Type B pancreatic cell (in vitro differentiated cells): ENCODE results near the gene FSCN2. TPM values are rescaled to one million over a fixed set of nuclear protein-coding genes. Genes with fewer than 3 reads are reported as not detected.
A peak's percentile ranks its signal among the peaks of the same experiment; 100 is the strongest.

Experiments used
- DNase-seq: peaks from one replicate; pipeline ENCODE4 v3.0.0; 2021; ENCODE audit warnings: mixed read lengths; ENCODE audit not compliant: unreplicated experiment; ENCODE audit errors: extremely low spot score
- H3K27ac Mint-ChIP-seq: 2 replicates; pipeline ENCODE4 v1.8.0; 2021; ENCODE audit warnings: mild to moderate bottlenecking, mixed read lengths
- H3K27me3 Mint-ChIP-seq: 2 replicates; pipeline ENCODE4 v1.8.0; 2021; ENCODE audit warnings: mixed read lengths
- H3K36me3 Mint-ChIP-seq: 2 replicates; pipeline ENCODE4 v1.8.0; 2021; ENCODE audit warnings: mixed read lengths
- H3K4me1 Mint-ChIP-seq: one replicate; pipeline ENCODE4 v1.8.0; 2021; ENCODE audit warnings: mixed read lengths; ENCODE audit not compliant: unreplicated experiment
- H3K4me3 Mint-ChIP-seq: 2 replicates; pipeline ENCODE4 v1.8.0; 2021; ENCODE audit warnings: mild to moderate bottlenecking, mixed read lengths
- H3K9me3 Mint-ChIP-seq: 2 replicates; pipeline ENCODE4 v1.8.0; 2021; ENCODE audit warnings: mixed read lengths
- total RNA-seq: library from RNA; stranded (reverse); gene quantifications from 2 replicates; pipeline ENCODE4 v1.2.1, GENCODE V29; 2021; ENCODE audit warnings: low replicate concordance
- TF ChIP-seq, protein P1 (sequence below): fragments of 200-600 bp; sonication (generic); conservative IDR thresholded peaks from 2 replicates; pipeline ENCODE4 v1.5.0; 2021; ENCODE audit warnings: antibody characterized with exemption, mild to moderate bottlenecking

The FSCN2 gene
- total RNA-seq, 1 donor from 2014 or later, result 3.8 TPM

DNA sequence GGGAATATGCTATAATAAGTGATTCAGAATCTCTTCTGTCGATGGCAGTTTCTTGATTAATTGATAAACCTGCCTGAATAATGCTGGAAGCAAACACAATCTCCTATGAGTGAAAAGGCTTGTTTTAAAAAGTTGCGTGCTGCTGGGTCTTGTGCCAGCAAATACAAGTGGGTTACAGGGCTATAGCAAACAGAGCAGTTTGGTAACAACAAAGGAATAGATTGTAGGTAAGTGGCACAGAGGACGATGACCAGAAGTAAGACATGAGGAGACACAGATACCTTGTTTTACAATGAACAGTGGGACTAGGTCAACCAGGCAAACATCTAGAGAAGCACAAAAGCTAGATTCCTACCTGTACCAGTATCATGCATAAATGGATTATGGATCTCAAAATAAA lies 47.7 kb downstream of the FSCN2 start:
- H3K9me3 Mint-ChIP-seq, result no peaks in the 10 kb centered on the region
- H3K27me3 Mint-ChIP-seq, result no peaks in the 10 kb centered on the region
- TF ChIP-seq, protein P1, sequence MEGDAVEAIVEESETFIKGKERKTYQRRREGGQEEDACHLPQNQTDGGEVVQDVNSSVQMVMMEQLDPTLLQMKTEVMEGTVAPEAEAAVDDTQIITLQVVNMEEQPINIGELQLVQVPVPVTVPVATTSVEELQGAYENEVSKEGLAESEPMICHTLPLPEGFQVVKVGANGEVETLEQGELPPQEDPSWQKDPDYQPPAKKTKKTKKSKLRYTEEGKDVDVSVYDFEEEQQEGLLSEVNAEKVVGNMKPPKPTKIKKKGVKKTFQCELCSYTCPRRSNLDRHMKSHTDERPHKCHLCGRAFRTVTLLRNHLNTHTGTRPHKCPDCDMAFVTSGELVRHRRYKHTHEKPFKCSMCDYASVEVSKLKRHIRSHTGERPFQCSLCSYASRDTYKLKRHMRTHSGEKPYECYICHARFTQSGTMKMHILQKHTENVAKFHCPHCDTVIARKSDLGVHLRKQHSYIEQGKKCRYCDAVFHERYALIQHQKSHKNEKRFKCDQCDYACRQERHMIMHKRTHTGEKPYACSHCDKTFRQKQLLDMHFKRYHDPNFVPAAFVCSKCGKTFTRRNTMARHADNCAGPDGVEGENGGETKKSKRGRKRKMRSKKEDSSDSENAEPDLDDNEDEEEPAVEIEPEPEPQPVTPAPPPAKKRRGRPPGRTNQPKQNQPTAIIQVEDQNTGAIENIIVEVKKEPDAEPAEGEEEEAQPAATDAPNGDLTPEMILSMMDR, result no peak
- peaks cover 33% of the 10 kb centered on the region for H3K36me3 Mint-ChIP-seq
- DNase-seq, result no peak
- peaks cover 31% of the 10 kb centered on the region for H3K4me1 Mint-ChIP-seq
- H3K27ac Mint-ChIP-seq, result peak overlapping the region; percentile 48
- H3K4me3 Mint-ChIP-seq, result no peak overlapping the region

DNA sequence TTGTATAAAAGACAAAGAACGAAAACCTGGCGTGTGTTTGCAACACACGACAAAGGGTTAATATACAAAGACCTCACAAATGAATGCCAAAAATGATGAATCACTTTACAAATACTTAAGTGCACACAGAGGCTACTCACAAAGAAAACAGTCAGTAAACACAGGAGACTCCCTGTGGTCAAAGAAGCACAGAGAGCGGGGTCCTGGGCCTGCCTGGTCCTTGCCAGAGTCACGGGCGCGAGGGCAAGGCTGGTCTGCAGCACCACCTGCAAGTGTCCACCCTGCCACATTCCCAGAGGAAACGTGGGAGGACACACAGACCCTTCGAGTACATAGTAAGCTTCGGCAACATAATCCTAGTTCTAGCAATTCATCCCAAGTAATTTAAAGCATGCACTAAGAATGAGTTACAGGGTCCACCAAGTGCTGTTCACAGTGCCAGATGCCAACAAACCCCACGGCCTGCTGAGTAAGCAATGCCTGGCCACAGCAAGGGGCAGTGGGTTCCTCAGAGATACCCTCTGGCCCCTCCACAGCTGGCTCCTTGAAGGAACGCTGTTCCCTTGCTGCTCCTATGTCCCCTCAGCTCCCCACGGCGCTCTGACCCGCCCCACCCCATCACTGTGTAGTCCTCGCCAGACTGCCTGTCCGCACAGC lies 48.6 kb downstream of the FSCN2 start:
- Mint-ChIP-seq H3K27me3 (no peaks in the 10 kb centered on the region), H3K27ac (peak overlapping the region; percentile 48), H3K36me3 (peaks cover 33% of the 10 kb centered on the region), H3K9me3 (no peaks in the 10 kb centered on the region), H3K4me3 (no peak overlapping the region), H3K4me1 (peaks cover 31% of the 10 kb centered on the region)
- DNase-seq, result no peak
- TF ChIP-seq, protein P1, result no peak

DNA sequence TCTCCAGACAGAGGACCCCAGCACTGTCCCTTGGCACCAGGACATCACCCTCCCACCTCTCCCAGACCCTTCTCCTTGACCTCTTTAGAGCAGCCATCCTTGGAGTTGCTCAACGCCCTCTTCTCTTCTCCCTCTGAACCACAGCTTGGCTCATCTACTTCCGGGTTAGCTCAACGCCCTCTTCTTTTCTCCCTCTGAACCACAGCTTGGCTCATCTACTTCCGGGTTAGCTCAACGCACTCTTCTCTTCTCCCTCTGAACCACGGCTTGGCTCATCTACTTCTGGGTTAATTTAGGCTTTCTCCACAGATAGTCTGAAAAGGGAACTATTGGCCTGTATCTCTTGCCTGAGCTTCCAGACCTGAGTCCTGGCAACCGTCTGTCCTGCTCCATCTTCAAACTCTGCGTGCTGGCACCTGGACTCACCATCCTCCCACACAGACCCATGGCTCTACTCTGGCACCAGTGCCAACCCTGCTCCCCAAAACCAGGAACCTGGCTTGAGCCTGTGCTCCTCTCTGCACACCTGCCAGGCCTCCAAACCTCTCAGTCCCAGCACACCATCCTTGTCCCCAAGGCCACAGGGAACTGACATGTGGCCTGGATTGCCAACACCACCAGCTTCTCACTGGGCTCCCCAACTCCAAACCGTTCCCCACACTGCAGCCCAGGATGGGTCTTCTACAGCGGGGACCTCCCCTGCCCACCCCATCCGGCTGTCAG lies 49.3 kb downstream of the FSCN2 start:
- Mint-ChIP-seq H3K27ac (no peak overlapping the region), H3K36me3 (peaks cover 33% of the 10 kb centered on the region), H3K9me3 (no peaks in the 10 kb centered on the region), H3K4me1 (peaks cover 31% of the 10 kb centered on the region), H3K27me3 (no peaks in the 10 kb centered on the region), H3K4me3 (no peak overlapping the region)
- TF ChIP-seq, protein P1, result no peak
- no peak for DNase-seq

DNA sequence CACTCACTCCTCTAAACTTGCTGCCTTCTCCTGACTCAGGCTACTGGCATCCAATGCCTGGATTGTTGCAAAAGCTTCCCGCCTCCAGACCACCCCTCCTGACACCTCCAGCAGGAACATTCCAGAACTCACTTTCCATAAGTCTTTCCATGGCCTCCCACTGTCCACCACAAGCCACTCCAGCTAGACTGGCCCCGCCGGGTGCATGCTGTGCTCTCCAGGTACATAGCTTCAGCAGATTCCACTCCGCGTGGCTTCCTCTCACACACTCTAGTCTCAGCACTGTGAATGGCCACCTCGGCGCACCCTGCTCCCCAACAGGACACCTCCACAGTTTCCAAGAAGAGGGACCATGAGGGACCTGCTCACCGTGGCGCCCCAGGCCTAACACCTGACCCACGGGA lies 49.9 kb downstream of the FSCN2 start:
- Mint-ChIP-seq H3K4me1 (peaks cover 31% of the 10 kb centered on the region), H3K27me3 (no peaks in the 10 kb centered on the region), H3K36me3 (peaks cover 30% of the 10 kb centered on the region), H3K9me3 (no peaks in the 10 kb centered on the region), H3K27ac (no peak overlapping the region), H3K4me3 (no peak overlapping the region)
- TF ChIP-seq, protein P1, result no peak
- no peak for DNase-seq

DNA sequence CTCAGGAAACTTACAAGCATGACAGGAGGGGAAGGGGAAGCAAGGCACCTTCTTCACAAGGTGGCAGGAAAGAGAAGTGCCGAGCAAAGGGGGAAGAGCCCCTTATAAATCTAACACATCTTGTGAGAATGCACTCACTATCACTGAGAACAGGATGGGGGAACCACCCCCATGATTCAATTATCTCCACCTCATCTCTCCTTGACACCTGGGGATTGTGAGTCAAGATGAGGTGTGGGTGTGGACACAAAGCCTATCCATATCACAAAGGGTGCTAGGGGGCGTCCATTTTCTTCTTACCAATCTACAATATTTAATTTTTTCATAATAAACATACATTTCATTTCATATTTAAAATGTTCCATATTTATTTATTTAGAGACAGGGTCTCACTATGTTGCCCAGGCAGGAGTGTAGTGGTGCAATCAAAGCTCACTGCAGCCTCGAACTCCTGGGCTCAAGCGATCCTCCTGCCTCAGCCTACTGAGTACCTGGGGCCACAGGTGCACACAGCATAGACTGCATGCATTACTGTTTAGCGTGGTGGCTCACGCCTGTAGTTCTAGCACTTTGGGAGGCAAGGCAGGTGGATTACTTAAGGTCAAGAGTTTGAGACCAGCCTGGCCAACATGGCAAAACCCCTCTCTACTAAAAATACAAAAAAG lies 50.5 kb downstream of the FSCN2 start:
- H3K27me3 Mint-ChIP-seq, result no peaks in the 10 kb centered on the region
- no peak overlapping the region for H3K4me3 Mint-ChIP-seq
- TF ChIP-seq, protein P1, result no peak
- H3K27ac Mint-ChIP-seq, result no peak overlapping the region
- peaks cover 31% of the 10 kb centered on the region for H3K4me1 Mint-ChIP-seq
- no peak for DNase-seq
- H3K9me3 Mint-ChIP-seq, result no peaks in the 10 kb centered on the region
- H3K36me3 Mint-ChIP-seq, result peaks cover 35% of the 10 kb centered on the region
